Keratinocyte (primary cell): ENCODE results near the gene B3GNT2. TPM values are rescaled to one million over a fixed set of nuclear protein-coding genes. Genes with fewer than 3 reads are reported as not detected.

Experiments
- DNase-seq: peaks from one replicate; pipeline ENCODE4 v3.0.0-alpha.2; 2011; ENCODE audit warnings: low read depth, missing footprints, low spot score
- FAIRE-seq: peaks from 2 replicates; lab custom pipeline; 2011; peaks lifted over from hg19 to GRCh38; lab: Jason Lieb, UNC
- H2AFZ ChIP-seq: 2 replicates; pipeline ENCODE4 v1.6.0; 2012; ENCODE audit warnings: low read length, control low read depth, inconsistent platforms; ENCODE audit not compliant: control insufficient read depth
- H3K27ac ChIP-seq: 2 replicates; pipeline ENCODE4 v1.5.1; 2011; ENCODE audit warnings: low read length; ENCODE audit not compliant: control insufficient read depth, insufficient read depth
- H3K27me3 ChIP-seq: 3 replicates; pipeline ENCODE4 v1.6.0; 2011; ENCODE audit warnings: low read length; ENCODE audit not compliant: control insufficient read depth, insufficient read depth; ENCODE audit errors: extremely low read depth
- H3K36me3 ChIP-seq, 2 experiments: 2 replicates in 1 of 2; 3 replicates in 1 of 2; pipeline ENCODE4 v1.5.1; 2011; ENCODE audit warnings: low read length in 2 of 2, mild to moderate bottlenecking in 1 of 2; ENCODE audit not compliant: control insufficient read depth in 2 of 2, insufficient read depth in 2 of 2; ENCODE audit errors: extremely low read depth in 1 of 2
- H3K4me1 ChIP-seq: 3 replicates; pipeline ENCODE4 v1.5.1; 2011; ENCODE audit warnings: low read length; ENCODE audit not compliant: control insufficient read depth, insufficient read depth; ENCODE audit errors: extremely low read depth
- H3K4me2 ChIP-seq: 3 replicates; pipeline ENCODE4 v1.6.0; 2011; ENCODE audit warnings: low read depth, low read length; ENCODE audit not compliant: control insufficient read depth, insufficient read depth; ENCODE audit errors: extremely low read depth
- H3K4me3 ChIP-seq, 3 experiments: fragments of 200-600 bp in 1 of 3; sonication (generic) in 1 of 3; 2 replicates in 2 of 3; 3 replicates in 1 of 3; pipeline ENCODE4 v1.5.1; 2011 to 2016; ENCODE audit warnings: low read length in 3 of 3, mild to moderate bottlenecking in 3 of 3, control low read depth in 2 of 3, inconsistent platforms in 1 of 3, low read depth in 1 of 3, mixed read lengths in 1 of 3, mixed run types in 1 of 3, moderate library complexity in 1 of 3; ENCODE audit not compliant: control insufficient read depth in 2 of 3, insufficient read depth in 2 of 3; ENCODE audit errors: extremely low read depth in 1 of 3
- H3K79me2 ChIP-seq: 2 replicates; pipeline ENCODE4 v1.6.0; 2012; ENCODE audit warnings: low read length; ENCODE audit not compliant: control insufficient read depth, insufficient read depth
- H3K9ac ChIP-seq: 3 replicates; pipeline ENCODE4 v1.6.0; 2011; ENCODE audit warnings: low read length; ENCODE audit not compliant: control insufficient read depth, insufficient read depth; ENCODE audit errors: extremely low read depth
- H3K9me1 ChIP-seq: 3 replicates; pipeline ENCODE4 v1.6.0; 2011; ENCODE audit warnings: low read length; ENCODE audit not compliant: control insufficient read depth, insufficient read depth; ENCODE audit errors: extremely low read depth
- H3K9me3 ChIP-seq: 2 replicates; pipeline ENCODE4 v1.5.1; 2012; ENCODE audit warnings: low read depth, low read length; ENCODE audit not compliant: control insufficient read depth
- H4K20me1 ChIP-seq: 3 replicates; pipeline ENCODE4 v1.6.0; 2011; ENCODE audit warnings: low read length; ENCODE audit not compliant: control insufficient read depth, insufficient read depth; ENCODE audit errors: extremely low read depth
- EZH2 ChIP-seq: IDR thresholded peaks from one replicate; pipeline ENCODE4 v1.6.1; 2012; ENCODE audit warnings: inconsistent platforms, mild to moderate bottlenecking, low read length, moderate library complexity
- dilution Hi-C: fragments of 300-500 bp; cut with MboI; formaldehyde crosslinking; loops from one replicate; pipeline ENCODE4 v1.7.0; 2020; ENCODE audit warnings: low sequenced_read_pairs; ENCODE audit not compliant: extremely low pct_ligation_motif_present
- polyA plus RNA-seq, 5 experiments: library from polyadenylated mRNA; depleted of rRNA in 3 of 5; stranded (reverse) in 3 of 5; stranded (forward) in 1 of 5; unstranded in 1 of 5; fragments of >200 nt; gene quantifications; 1 replicate in 1 of 5; 2 replicates in 3 of 5; 3 replicates in 1 of 5; pipeline versions ENCODE4 v1.2.1 to v1.2.3, GENCODE V29; 2011 to 2012; ENCODE audit warnings: missing spikeins in 2 of 5, low read depth in 1 of 5, low replicate concordance in 1 of 5
- TF ChIP-seq, protein P1 (sequence below), 3 experiments: IDR thresholded peaks in 1 of 3; conservative IDR thresholded peaks in 1 of 3; optimal IDR thresholded peaks in 1 of 3; 2 replicates in 2 of 3; 3 replicates in 1 of 3; pipeline versions ENCODE3 to v1.5.1; 2011; ENCODE audit warnings: low read length in 3 of 3, mild to moderate bottlenecking in 3 of 3, moderate library complexity in 2 of 3, control low read depth in 1 of 3, inconsistent platforms in 1 of 3; ENCODE audit not compliant: insufficient read depth in 2 of 3; ENCODE audit errors: extremely low read depth in 1 of 3

B3GNT2 gene
- polyA plus RNA-seq, 1 donor (not counting 4 experiments of a cell fraction or from before 2014, with no cell fraction given): 44.3 TPM

GRCh38 chr2:62152000-62152399 lies 43.9 kb upstream of the B3GNT2 start:
- no peak overlapping the region for H2AFZ ChIP-seq
- DNase-seq (peak; percentile 9), FAIRE-seq (no peak)
- H3K36me3 ChIP-seq: no peaks in the 10 kb centered on the region
- no peak overlapping the region for H3K9ac ChIP-seq
- no peak overlapping the region for H3K27ac ChIP-seq
- TF ChIP-seq, protein P1, sequence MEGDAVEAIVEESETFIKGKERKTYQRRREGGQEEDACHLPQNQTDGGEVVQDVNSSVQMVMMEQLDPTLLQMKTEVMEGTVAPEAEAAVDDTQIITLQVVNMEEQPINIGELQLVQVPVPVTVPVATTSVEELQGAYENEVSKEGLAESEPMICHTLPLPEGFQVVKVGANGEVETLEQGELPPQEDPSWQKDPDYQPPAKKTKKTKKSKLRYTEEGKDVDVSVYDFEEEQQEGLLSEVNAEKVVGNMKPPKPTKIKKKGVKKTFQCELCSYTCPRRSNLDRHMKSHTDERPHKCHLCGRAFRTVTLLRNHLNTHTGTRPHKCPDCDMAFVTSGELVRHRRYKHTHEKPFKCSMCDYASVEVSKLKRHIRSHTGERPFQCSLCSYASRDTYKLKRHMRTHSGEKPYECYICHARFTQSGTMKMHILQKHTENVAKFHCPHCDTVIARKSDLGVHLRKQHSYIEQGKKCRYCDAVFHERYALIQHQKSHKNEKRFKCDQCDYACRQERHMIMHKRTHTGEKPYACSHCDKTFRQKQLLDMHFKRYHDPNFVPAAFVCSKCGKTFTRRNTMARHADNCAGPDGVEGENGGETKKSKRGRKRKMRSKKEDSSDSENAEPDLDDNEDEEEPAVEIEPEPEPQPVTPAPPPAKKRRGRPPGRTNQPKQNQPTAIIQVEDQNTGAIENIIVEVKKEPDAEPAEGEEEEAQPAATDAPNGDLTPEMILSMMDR (optimal IDR thresholded peaks at IDR 0.05 in 1 of 3, IDR thresholded peaks at IDR 0.05 in 1 of 3, conservative IDR thresholded peaks at IDR 0.05 in 1 of 3; ENCODE audit: extremely low read depth in 1 of 3, insufficient read depth in 2 of 3, low read length in 3 of 3): no peak
- no peak for TF ChIP-seq EZH2
- H4K20me1 ChIP-seq: no peaks in the 10 kb centered on the region
- H3K79me2 ChIP-seq: no peaks in the 10 kb centered on the region
- peaks cover 36% of the 10 kb centered on the region for H3K4me1 ChIP-seq
- H3K9me1 ChIP-seq: no peaks in the 10 kb centered on the region
- H3K4me3 ChIP-seq: no peak overlapping the region
- no peak overlapping the region for H3K4me2 ChIP-seq
- dilution Hi-C loops: no loop called here
- no peaks in the 10 kb centered on the region for H3K27me3 ChIP-seq
- no peaks in the 10 kb centered on the region for H3K9me3 ChIP-seq

- Histone ChIP-seq H3K27ac (no peak overlapping the region), H3K9me3 (no peaks in the 10 kb centered on the region), H4K20me1 (no peaks in the 10 kb centered on the region), H3K27me3 (no peaks in the 10 kb centered on the region), H3K4me3 (no peak overlapping the region), H2AFZ (no peak overlapping the region), H3K36me3 (no peaks in the 10 kb centered on the region), H3K79me2 (no peaks in the 10 kb centered on the region), H3K4me2 (no peak overlapping the region), H3K4me1 (no peaks in the 10 kb centered on the region), H3K9ac (no peak overlapping the region), H3K9me1 (no peaks in the 10 kb centered on the region)
- no peak for DNase-seq
- no peak for FAIRE-seq
- dilution Hi-C loops: no loop called here
- TF ChIP-seq, protein P1 (optimal IDR thresholded peaks at IDR 0.05 in 1 of 3, IDR thresholded peaks at IDR 0.05 in 1 of 3, conservative IDR thresholded peaks at IDR 0.05 in 1 of 3; ENCODE audit: extremely low read depth in 1 of 3, insufficient read depth in 2 of 3, low read length in 3 of 3): no peak
- no peak for TF ChIP-seq EZH2
Observed at GRCh38 chr2:62156861-62157496, 38.9 kb upstream of the B3GNT2 start.
